Neural progenitor cell (in vitro differentiated cells): ENCODE results near the gene PRKAG2. TPM values are rescaled to one million over a fixed set of nuclear protein-coding genes. Genes with fewer than 3 reads are reported as not detected.

Experiments used
- DNase-seq: peaks from one replicate; pipeline ENCODE4 v3.0.0-alpha.2; 2016; ENCODE audit warnings: low spot score
- H2AFZ ChIP-seq: fragments of 200-600 bp; sonication (generic); replicated peaks from 2 replicates; pipeline ENCODE4 v1.6.1; 2016; ENCODE audit warnings: antibody characterized with exemption
- H3F3A ChIP-seq: fragments of 200-600 bp; sonication (generic); 2 replicates; pipeline ENCODE4 v1.6.1; 2016; ENCODE audit warnings: antibody characterized with exemption, low read depth
- H3K27ac ChIP-seq: fragments of 200-600 bp; sonication (generic); 2 replicates; pipeline ENCODE4 v1.5.1; 2016; ENCODE audit warnings: mild to moderate bottlenecking
- H3K27me3 ChIP-seq: fragments of 200-600 bp; sonication (generic); 2 replicates; pipeline ENCODE4 v1.6.1; 2016; ENCODE audit warnings: mild to moderate bottlenecking, moderate library complexity
- H3K36me3 ChIP-seq: fragments of 200-600 bp; sonication (generic); 2 replicates; pipeline ENCODE4 v1.5.1; 2016
- H3K4me1 ChIP-seq: fragments of 200-600 bp; sonication (generic); 2 replicates; pipeline ENCODE4 v1.6.1; 2016; ENCODE audit warnings: mixed run types
- H3K4me2 ChIP-seq: fragments of 200-600 bp; sonication (generic); 2 replicates; pipeline ENCODE4 v1.6.1; 2016
- H3K4me3 ChIP-seq: fragments of 200-600 bp; sonication (generic); 2 replicates; pipeline ENCODE4 v1.5.1; 2016
- H3K79me2 ChIP-seq: fragments of 200-600 bp; sonication (generic); 2 replicates; pipeline ENCODE4 v1.6.1; 2016; ENCODE audit warnings: low read depth
- H3K9ac ChIP-seq: fragments of 200-600 bp; sonication (generic); 2 replicates; pipeline ENCODE4 v1.6.1; 2016
- H3K9me3 ChIP-seq: fragments of 200-600 bp; sonication (generic); 2 replicates; pipeline ENCODE4 v1.5.1; 2016; ENCODE audit warnings: low read depth
- H4K20me1 ChIP-seq: fragments of 200-600 bp; sonication (generic); 2 replicates; pipeline ENCODE4 v1.6.1; 2016; ENCODE audit warnings: low read depth
- H3K27ac Mint-ChIP-seq: 3 replicates; pipeline ENCODE4 v1.8.0; 2021; ENCODE audit warnings: mixed read lengths
- H3K27me3 Mint-ChIP-seq: 2 replicates; pipeline ENCODE4 v1.8.0; 2022; ENCODE audit warnings: low read depth, mild to moderate bottlenecking, inconsistent platforms, moderate library complexity, mixed read lengths; ENCODE audit not compliant: insufficient read depth
- H3K36me3 Mint-ChIP-seq: 3 replicates; pipeline ENCODE4 v1.8.0; 2021; ENCODE audit warnings: mixed read lengths
- H3K4me1 Mint-ChIP-seq: 3 replicates; pipeline ENCODE4 v1.8.0; 2021; ENCODE audit warnings: mixed read lengths
- H3K4me3 Mint-ChIP-seq: 3 replicates; pipeline ENCODE4 v1.8.0; 2021; ENCODE audit warnings: mild to moderate bottlenecking, moderate library complexity, mixed read lengths
- H3K9me3 Mint-ChIP-seq: 3 replicates; pipeline ENCODE4 v1.8.0; 2020; ENCODE audit warnings: mixed read lengths
- CTCF ChIP-seq: fragments of 200-600 bp; sonication (generic); IDR thresholded peaks from 2 replicates; pipeline ENCODE4 v1.5.1; 2017; ENCODE audit warnings: antibody characterized with exemption, mild to moderate bottlenecking
- EZH2 ChIP-seq: fragments of 200-600 bp; sonication (generic); IDR thresholded peaks from 2 replicates; pipeline ENCODE4 v1.6.1; 2017; ENCODE audit warnings: antibody characterized with exemption, mild to moderate bottlenecking, moderate library complexity
- EZH2phosphoT487 ChIP-seq: fragments of 200-600 bp; sonication (generic); IDR thresholded peaks from 2 replicates; pipeline ENCODE4 v1.6.1; 2017; ENCODE audit warnings: antibody characterized with exemption
- total RNA-seq: library from RNA; depleted of rRNA; stranded (reverse); fragments of >200 nt; gene quantifications from 2 replicates; pipeline ENCODE4 v1.2.3, GENCODE V29; 2015; ENCODE audit warnings: low replicate concordance

Gene PRKAG2
- total RNA-seq, 1 donor from 2014 or later, result 11.4 TPM

GRCh38 chr7:151871189-151871735 is 5.7 kb downstream of the PRKAG2 start:
- Mint-ChIP-seq H3K4me3 (no peak overlapping the region), H3K4me1 (peaks cover 30% of the 10 kb centered on the region), H3K27ac (no peak overlapping the region), H3K27me3 (peaks cover 14% of the 10 kb centered on the region), H3K9me3 (no peaks in the 10 kb centered on the region), H3K36me3 (no peaks in the 10 kb centered on the region)
- Histone ChIP-seq H3K9me3 (no peaks in the 10 kb centered on the region), H3K4me3 (no peak overlapping the region), H3F3A (peaks cover 18% of the 10 kb centered on the region), H4K20me1 (peaks cover 4% of the 10 kb centered on the region), H3K4me2 (no peak overlapping the region), H3K9ac (no peak overlapping the region), H3K36me3 (no peaks in the 10 kb centered on the region), H3K79me2 (no peaks in the 10 kb centered on the region), H3K27ac (no peak overlapping the region), H3K27me3 (peaks cover 7% of the 10 kb centered on the region), H3K4me1 (peaks cover 12% of the 10 kb centered on the region), H2AFZ (no peak overlapping the region)
- no peak for DNase-seq
- TF ChIP-seq EZH2 (no peak), EZH2phosphoT487 (no peak), CTCF (no peak)

DNA sequence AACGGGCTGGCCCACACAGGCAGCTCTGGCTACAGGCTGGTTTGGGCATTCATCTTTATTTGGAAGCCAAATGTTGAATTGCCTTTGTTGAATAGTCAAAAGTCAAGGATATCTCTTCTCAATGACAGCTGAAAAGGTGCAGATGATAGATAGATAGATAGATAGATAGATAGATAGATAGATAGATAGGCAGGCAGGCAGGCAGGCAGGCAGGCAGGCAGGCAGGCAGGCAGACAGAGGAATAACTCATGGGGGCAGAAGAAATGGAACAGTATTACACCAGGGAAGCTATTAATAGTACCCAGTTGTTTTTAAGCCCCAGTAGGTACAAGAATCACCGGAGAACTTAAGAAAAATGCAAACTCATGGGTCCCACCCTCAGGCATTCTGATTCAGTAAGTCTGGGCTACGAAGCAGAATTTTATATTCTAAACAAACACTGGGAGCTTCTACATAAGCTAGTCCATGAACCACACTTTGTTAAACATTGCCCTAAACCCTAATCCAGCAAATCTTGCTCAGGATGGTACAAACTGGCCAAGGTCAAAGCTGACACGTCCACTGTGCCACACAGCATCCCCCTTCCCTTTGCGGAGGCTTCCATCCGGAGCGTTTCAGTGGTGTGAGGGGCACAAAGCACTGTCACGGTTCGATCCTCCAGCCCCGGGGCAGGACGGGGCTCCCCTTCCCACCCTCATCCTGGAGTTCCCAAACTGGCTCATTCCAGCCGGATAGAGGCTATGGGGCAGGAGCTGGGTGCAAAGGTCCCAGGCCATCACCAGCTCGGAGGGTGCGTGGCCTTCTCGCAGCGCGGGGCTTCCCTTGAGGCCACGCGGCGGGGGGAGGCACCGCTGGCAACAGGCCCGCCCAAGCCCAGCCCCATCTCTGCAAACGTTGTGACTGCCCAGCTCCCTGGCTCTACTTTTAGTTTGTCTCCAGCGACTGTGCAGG is 6.7 kb downstream of the PRKAG2 start:
- Histone ChIP-seq H3K36me3 (no peaks in the 10 kb centered on the region), H3K79me2 (no peaks in the 10 kb centered on the region), H3K9me3 (no peaks in the 10 kb centered on the region), H2AFZ (no peak overlapping the region), H3K4me3 (no peak overlapping the region), H3K9ac (no peak overlapping the region), H3K4me2 (no peak overlapping the region), H4K20me1 (peaks cover 4% of the 10 kb centered on the region), H3K27me3 (peaks cover 7% of the 10 kb centered on the region), H3F3A (peaks cover 12% of the 10 kb centered on the region), H3K27ac (no peak overlapping the region), H3K4me1 (peaks cover 12% of the 10 kb centered on the region)
- Mint-ChIP-seq H3K36me3 (no peaks in the 10 kb centered on the region), H3K27ac (no peak overlapping the region), H3K4me1 (peaks cover 28% of the 10 kb centered on the region), H3K27me3 (peaks cover 14% of the 10 kb centered on the region), H3K4me3 (no peak overlapping the region), H3K9me3 (no peaks in the 10 kb centered on the region)
- no peak for TF ChIP-seq CTCF
- TF ChIP-seq EZH2, result no peak
- DNase-seq, result no peak

GRCh38 chr7:151869455-151869854 is 7.5 kb downstream of the PRKAG2 start:
- Mint-ChIP-seq H3K4me3 (no peak overlapping the region), H3K4me1 (peaks cover 23% of the 10 kb centered on the region), H3K27me3 (peaks cover 11% of the 10 kb centered on the region), H3K9me3 (no peaks in the 10 kb centered on the region), H3K36me3 (no peaks in the 10 kb centered on the region), H3K27ac (no peak overlapping the region)
- Histone ChIP-seq H3K79me2 (no peaks in the 10 kb centered on the region), H3K9me3 (no peaks in the 10 kb centered on the region), H3K36me3 (no peaks in the 10 kb centered on the region), H3K4me1 (peaks cover 6% of the 10 kb centered on the region), H3K9ac (no peak overlapping the region), H3K27ac (no peak overlapping the region), H3K27me3 (peaks cover under 1% of the 10 kb centered on the region), H3F3A (peaks cover 4% of the 10 kb centered on the region), H2AFZ (no peak overlapping the region), H4K20me1 (no peaks in the 10 kb centered on the region), H3K4me2 (no peak overlapping the region), H3K4me3 (no peak overlapping the region)
- no peak for DNase-seq
- no peak for TF ChIP-seq CTCF
